HT1080 (cell line): ENCODE data around the gene UBAC1. TPM values are rescaled to one million over a fixed set of nuclear protein-coding genes. Genes with fewer than 3 reads are reported as not detected.
"Not testable (repeated sequence)": the region's sequence is repeated elsewhere in the genome, so short reads cannot be mapped to it uniquely, and the experiment has no call there.

Source experiments
- DNase-seq: peaks from one replicate; pipeline ENCODE4 v3.0.0-alpha.2; 2015; ENCODE audit warnings: low read depth
- total RNA-seq: library from RNA; depleted of rRNA; stranded (reverse); fragments of >200 nt; shearing (Covaris generic); gene quantifications from 2 replicates; pipeline ENCODE4 v1.2.3, GENCODE V29; 2014

UBAC1 gene
- total RNA-seq, 1 experiment from 2014 or later = 115 TPM

- no peak for DNase-seq
Observed at GRCh38 chr9:135924628-135925338, 36.4 kb downstream of the UBAC1 start.

- no peak for DNase-seq
Observed at GRCh38 chr9:135923508-135923907, 37.7 kb downstream of the UBAC1 start.

GRCh38 chr9:135921749-135922310 lies 39.3 kb downstream of the UBAC1 start:
- DNase-seq = no peak

- DNase-seq = no peak
Observed at GRCh38 chr9:135920973-135921585, 40.1 kb downstream of the UBAC1 start.

- no peak for DNase-seq
Observed at GRCh38 chr9:135920256-135920930, 40.8 kb downstream of the UBAC1 start.

GRCh38 chr9:135919318-135919890 lies 41.8 kb downstream of the UBAC1 start:
- DNase-seq = no peak

GRCh38 chr9:135916227-135916626 lies 44.9 kb downstream of the UBAC1 start:
- not testable (repeated sequence) for DNase-seq

GRCh38 chr9:135914921-135915320 lies 46.3 kb downstream of the UBAC1 start:
- DNase-seq = no peak

- not testable (repeated sequence) for DNase-seq
Observed at GRCh38 chr9:135911233-135911632, 49.9 kb downstream of the UBAC1 start.

GRCh38 chr9:135910757-135911156 lies 50.4 kb downstream of the UBAC1 start:
- no peak for DNase-seq

GRCh38 chr9:135910216-135910615 lies 51.0 kb downstream of the UBAC1 start:
- no peak for DNase-seq

GRCh38 chr9:135909371-135909770 lies 51.8 kb downstream of the UBAC1 start:
- DNase-seq = no peak

GRCh38 chr9:135908754-135909204 lies 52.4 kb downstream of the UBAC1 start:
- peak; percentile 61 for DNase-seq

GRCh38 chr9:135908093-135908753 lies 53.0 kb downstream of the UBAC1 start:
- DNase-seq = no peak

GRCh38 chr9:135907431-135908092 lies 53.6 kb downstream of the UBAC1 start, which contains the start of gene CAMSAP1:
Gene CAMSAP1 (minus strand): TSS chr9:135907546. CDS start chr9:135907159, 387 bp downstream.
- DNase-seq = peak; percentile 74

GRCh38 chr9:135907006-135907430 lies 54.2 kb downstream of the UBAC1 start:
- DNase-seq = no peak

GRCh38 chr9:135906291-135907005 lies 54.7 kb downstream of the UBAC1 start:
- DNase-seq = peak; percentile 35

GRCh38 chr9:135905380-135906258 lies 55.6 kb downstream of the UBAC1 start:
- no peak for DNase-seq
